ENCODE data around the gene LGALS4. TPM values are rescaled to one million over a fixed set of nuclear protein-coding genes. Genes with fewer than 3 reads are reported as not detected.
"Not testable (repeated sequence)": the region's sequence is repeated elsewhere in the genome, so short reads cannot be mapped to it uniquely, and the experiment has no call there.

Gene LGALS4
- total RNA-seq, 1 donor from 2014 or later = 1.4 TPM

GRCh38 chr19:38795549-38795948 lies 17.2 kb downstream of the LGALS4 start:
- no peak for DNase-seq

- no peak for DNase-seq
Measured at GRCh38 chr19:38793671-38794070, 19.1 kb downstream of the LGALS4 start.

- DNase-seq = no peak
Measured at GRCh38 chr19:38793177-38793576, 19.6 kb downstream of the LGALS4 start.

- no peak for DNase-seq
Measured at GRCh38 chr19:38792250-38793111, 20.3 kb downstream of the LGALS4 start.

- DNase-seq = not testable (repeated sequence)
Measured at GRCh38 chr19:38791451-38792064, 21.2 kb downstream of the LGALS4 start.

GRCh38 chr19:38790507-38791403 lies 22.0 kb downstream of the LGALS4 start:
- DNase-seq = not testable (repeated sequence)

- DNase-seq = no peak
Measured at GRCh38 chr19:38788478-38789243, 24.1 kb downstream of the LGALS4 start, which contains the start of gene LGALS7B. LGALS7B (plus strand) TSS chr19:38789200; CDS start chr19:38789227, 27 bp downstream.

- no peak for DNase-seq
Measured at GRCh38 chr19:38786572-38787265, 26.0 kb downstream of the LGALS4 start.

- not testable (repeated sequence) for DNase-seq
Measured at GRCh38 chr19:38786061-38786460, 26.7 kb downstream of the LGALS4 start.

GRCh38 chr19:38785187-38785699 lies 27.5 kb downstream of the LGALS4 start:
- no peak for DNase-seq

GRCh38 chr19:38784224-38784623 lies 28.5 kb downstream of the LGALS4 start:
- DNase-seq = no peak

GRCh38 chr19:38782212-38782611 lies 30.5 kb downstream of the LGALS4 start:
- not testable (repeated sequence) for DNase-seq

- DNase-seq = no peak
Measured at GRCh38 chr19:38781058-38781457, 31.7 kb downstream of the LGALS4 start.

GRCh38 chr19:38780443-38780842 lies 32.3 kb downstream of the LGALS4 start:
- DNase-seq = no peak

- DNase-seq = no peak
Measured at GRCh38 chr19:38778733-38779132, 34.0 kb downstream of the LGALS4 start.

GRCh38 chr19:38774181-38774950 lies 38.4 kb downstream of the LGALS4 start:
- DNase-seq = no peak

GRCh38 chr19:38773469-38774177 lies 39.1 kb downstream of the LGALS4 start, which contains the start of gene LGALS7:
LGALS7 (minus strand) TSS chr19:38773517; CDS start chr19:38773492, 25 bp downstream.
- DNase-seq = no peak

- DNase-seq = not testable (repeated sequence)
Measured at GRCh38 chr19:38771569-38771968, 41.2 kb downstream of the LGALS4 start.

- DNase-seq = not testable (repeated sequence)
Measured at GRCh38 chr19:38770949-38771275, 41.8 kb downstream of the LGALS4 start.
